ENCODE measurements around the gene HOXB9.

The HOXB9 gene

Small RNA genes within 50 kb of the gene (small RNA-seq; reads per million reads assigned to genes)
- gene MIR196A1 = 0 reads per million in 2 experiments

Measured in SK-N-DZ (cell line).